ENCODE measurements around the gene LRRFIP1. TPM values are rescaled to one million over a fixed set of nuclear protein-coding genes. Genes with fewer than 3 reads are reported as not detected.

The LRRFIP1 gene
- total and polyA plus RNA-seq, 2 of the 13 experiments (the other 11 are each of a cell fraction or from before 2014, with no cell fraction given), result 15.9 to 40.5 TPM

DNA sequence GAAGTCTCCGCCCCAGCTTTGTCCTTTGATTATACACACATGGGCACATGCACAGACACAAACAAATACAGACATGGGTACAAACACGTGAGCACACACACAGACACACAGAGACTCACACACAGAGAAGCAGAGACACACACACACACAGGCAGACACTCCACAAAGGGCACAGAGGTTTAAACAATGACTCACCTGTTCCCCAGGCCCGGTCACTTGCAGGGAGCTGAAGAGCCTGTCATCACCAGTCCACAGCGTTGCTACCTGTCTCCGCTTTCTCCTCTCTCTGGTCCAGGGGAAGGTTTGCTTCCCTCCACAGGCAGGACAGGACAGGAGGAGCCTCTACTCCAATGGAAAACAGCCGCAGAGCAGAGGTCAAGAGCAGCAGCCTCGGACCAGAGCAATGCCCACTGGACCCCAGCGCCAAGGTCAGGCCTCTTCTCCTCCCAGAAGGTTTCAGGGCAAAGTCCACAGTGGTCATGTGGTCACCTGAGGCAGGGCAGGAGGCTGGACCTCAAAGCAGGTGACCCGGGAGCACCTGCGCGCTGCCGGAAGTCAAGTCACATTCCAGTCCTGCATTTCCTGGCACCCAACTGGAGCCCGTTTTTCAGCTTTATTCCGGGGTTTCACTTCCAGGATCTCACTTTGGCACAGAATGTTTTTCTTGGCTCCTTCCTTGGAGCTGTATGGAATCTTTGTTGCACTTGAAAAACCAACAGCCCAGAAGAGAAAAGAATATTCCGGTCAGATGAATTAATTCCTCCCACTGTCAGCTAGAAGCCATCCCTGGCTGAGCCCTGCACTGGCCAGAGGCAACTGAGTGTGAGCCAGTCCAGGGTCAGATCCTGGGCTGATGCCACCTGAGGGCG is 36.9 kb upstream of the LRRFIP1 start, which contains the start of gene RAB17 (continued):
- TF ChIP-seq, protein P1, sequence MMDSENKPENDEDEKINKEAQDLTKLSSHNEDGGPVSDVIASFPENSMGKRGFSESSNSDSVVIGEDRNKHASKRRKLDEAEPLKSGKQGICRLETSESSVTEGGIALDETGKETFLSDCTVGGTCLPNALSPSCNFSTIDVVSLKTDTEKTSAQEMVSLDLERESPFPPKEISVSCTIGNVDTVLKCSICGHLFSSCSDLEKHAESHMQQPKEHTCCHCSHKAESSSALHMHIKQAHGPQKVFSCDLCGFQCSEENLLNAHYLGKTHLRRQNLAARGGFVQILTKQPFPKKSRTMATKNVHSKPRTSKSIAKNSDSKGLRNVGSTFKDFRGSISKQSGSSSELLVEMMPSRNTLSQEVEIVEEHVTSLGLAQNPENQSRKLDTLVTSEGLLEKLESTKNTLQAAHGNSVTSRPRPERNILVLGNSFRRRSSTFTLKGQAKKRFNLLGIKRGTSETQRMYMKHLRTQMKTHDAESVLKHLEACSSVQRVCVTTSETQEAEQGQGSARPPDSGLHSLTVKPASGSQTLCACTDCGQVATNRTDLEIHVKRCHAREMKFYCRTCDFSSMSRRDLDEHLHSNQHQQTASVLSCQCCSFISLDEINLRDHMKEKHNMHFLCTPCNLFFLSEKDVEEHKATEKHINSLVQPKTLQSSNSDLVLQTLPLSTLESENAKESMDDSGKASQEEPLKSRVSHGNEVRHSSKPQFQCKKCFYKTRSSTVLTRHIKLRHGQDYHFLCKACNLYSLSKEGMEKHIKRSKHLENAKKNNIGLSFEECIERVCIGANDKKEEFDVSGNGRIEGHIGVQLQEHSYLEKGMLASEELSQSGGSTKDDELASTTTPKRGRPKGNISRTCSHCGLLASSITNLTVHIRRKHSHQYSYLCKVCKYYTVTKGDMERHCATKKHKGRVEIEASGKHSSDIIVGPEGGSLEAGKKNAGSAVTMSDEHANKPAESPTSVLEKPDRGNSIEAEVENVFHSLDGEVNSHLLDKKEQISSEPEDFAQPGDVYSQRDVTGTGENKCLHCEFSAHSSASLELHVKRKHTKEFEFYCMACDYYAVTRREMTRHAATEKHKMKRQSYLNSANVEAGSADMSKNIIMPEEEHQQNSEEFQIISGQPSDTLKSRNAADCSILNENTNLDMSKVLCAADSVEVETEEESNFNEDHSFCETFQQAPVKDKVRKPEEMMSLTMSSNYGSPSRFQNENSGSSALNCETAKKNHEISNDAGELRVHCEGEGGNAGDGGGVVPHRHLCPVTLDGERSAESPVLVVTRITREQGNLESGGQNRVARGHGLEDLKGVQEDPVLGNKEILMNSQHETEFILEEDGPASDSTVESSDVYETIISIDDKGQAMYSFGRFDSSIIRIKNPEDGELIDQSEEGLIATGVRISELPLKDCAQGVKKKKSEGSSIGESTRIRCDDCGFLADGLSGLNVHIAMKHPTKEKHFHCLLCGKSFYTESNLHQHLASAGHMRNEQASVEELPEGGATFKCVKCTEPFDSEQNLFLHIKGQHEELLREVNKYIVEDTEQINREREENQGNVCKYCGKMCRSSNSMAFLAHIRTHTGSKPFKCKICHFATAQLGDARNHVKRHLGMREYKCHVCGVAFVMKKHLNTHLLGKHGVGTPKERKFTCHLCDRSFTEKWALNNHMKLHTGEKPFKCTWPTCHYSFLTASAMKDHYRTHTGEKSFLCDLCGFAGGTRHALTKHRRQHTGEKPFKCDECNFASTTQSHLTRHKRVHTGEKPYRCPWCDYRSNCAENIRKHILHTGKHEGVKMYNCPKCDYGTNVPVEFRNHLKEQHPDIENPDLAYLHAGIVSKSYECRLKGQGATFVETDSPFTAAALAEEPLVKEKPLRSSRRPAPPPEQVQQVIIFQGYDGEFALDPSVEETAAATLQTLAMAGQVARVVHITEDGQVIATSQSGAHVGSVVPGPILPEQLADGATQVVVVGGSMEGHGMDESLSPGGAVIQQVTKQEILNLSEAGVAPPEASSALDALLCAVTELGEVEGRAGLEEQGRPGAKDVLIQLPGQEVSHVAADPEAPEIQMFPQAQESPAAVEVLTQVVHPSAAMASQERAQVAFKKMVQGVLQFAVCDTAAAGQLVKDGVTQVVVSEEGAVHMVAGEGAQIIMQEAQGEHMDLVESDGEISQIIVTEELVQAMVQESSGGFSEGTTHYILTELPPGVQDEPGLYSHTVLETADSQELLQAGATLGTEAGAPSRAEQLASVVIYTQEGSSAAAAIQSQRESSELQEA (CRISPR knock-in tag; IDR thresholded peaks at IDR 0.05; ENCODE audit: not compliant biosample characterization), result peak; percentile 65
- TF ChIP-seq SP2 (CRISPR knock-in tag; IDR thresholded peaks at IDR 0.05), result no peak; the same call in 1 of the 2 replicates
- TF ChIP-seq HNF4G (IDR thresholded peaks at IDR 0.05; ENCODE audit: borderline replicate concordance, low read depth, low read length), result peak; percentile 100
- TF ChIP-seq HNF4G (CRISPR knock-in tag; IDR thresholded peaks at IDR 0.05; ENCODE audit: borderline replicate concordance, low read depth), result peak; percentile 100
- peak; percentile 84; the same call in 1 of the 2 replicates for TF ChIP-seq NKX3-1 (CRISPR knock-in tag; IDR thresholded peaks at IDR 0.05)
- TF ChIP-seq KDM3A (CRISPR knock-in tag; IDR thresholded peaks at IDR 0.05; ENCODE audit: low read depth), result peak; percentile 93; the same call in 1 of the 2 replicates
- 0 out of 2 replicates have a peak, but pooled peaks have one; percentile 11 for TF ChIP-seq ZNF569 (CRISPR knock-in tag; IDR thresholded peaks at IDR 0.05; ENCODE audit: borderline replicate concordance)
- 0 out of 2 replicates have a peak, but pooled peaks have one; percentile 17 for TF ChIP-seq ZNF644 (CRISPR knock-in tag; IDR thresholded peaks at IDR 0.05; ENCODE audit: low read depth)
- TF ChIP-seq KAT7 (CRISPR knock-in tag; IDR thresholded peaks at IDR 0.05; ENCODE audit: borderline replicate concordance), result 0 out of 2 replicates have a peak, but pooled peaks have one; percentile 21
- no peak for TF ChIP-seq MBD4 (IDR thresholded peaks at IDR 0.05; ENCODE audit: borderline replicate concordance, low read length)
- TF ChIP-seq, protein P2, sequence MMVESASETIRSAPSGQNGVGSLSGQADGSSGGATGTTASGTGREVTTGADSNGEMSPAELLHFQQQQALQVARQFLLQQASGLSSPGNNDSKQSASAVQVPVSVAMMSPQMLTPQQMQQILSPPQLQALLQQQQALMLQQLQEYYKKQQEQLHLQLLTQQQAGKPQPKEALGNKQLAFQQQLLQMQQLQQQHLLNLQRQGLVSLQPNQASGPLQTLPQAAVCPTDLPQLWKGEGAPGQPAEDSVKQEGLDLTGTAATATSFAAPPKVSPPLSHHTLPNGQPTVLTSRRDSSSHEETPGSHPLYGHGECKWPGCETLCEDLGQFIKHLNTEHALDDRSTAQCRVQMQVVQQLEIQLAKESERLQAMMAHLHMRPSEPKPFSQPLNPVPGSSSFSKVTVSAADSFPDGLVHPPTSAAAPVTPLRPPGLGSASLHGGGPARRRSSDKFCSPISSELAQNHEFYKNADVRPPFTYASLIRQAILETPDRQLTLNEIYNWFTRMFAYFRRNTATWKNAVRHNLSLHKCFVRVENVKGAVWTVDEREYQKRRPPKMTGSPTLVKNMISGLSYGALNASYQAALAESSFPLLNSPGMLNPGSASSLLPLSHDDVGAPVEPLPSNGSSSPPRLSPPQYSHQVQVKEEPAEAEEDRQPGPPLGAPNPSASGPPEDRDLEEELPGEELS (CRISPR knock-in tag; IDR thresholded peaks at IDR 0.05), result peak; percentile 88
- no peak for TF ChIP-seq ZNF329 (CRISPR knock-in tag; IDR thresholded peaks at IDR 0.05; ENCODE audit: low read depth)
- TF ChIP-seq ZNF772 (CRISPR knock-in tag; IDR thresholded peaks at IDR 0.05), result peak; percentile 97
- TF ChIP-seq, protein P3, sequence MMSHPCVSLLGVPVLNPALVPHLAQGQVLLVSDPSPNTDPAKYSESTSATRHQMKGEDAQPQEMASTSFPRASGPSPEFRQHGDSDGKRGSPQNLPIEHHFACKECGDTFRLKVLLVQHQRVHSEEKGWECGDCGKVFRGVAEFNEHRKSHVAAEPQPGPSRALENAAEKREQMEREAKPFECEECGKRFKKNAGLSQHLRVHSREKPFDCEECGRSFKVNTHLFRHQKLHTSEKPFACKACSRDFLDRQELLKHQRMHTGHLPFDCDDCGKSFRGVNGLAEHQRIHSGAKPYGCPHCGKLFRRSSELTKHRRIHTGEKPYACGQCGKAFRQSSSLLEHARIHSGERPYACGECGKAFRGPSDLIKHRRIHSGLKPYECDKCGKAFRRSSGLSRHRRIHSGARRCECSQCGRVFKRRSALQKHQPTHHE (CRISPR knock-in tag; IDR thresholded peaks at IDR 0.05; ENCODE audit: borderline replicate concordance), result peak; percentile 91; the same call in 1 of the 2 replicates
- peak; percentile 74; the same call in 1 of the 2 replicates for TF ChIP-seq ZNF557 (CRISPR knock-in tag; IDR thresholded peaks at IDR 0.05)
- TF ChIP-seq ZNF335 (CRISPR knock-in tag; IDR thresholded peaks at IDR 0.05), result no peak; the same call in 1 of the 2 replicates
- TF ChIP-seq ZNF7 (CRISPR knock-in tag; IDR thresholded peaks at IDR 0.05), result peak; percentile 21; the same call in 1 of the 2 replicates
- TF ChIP-seq BHLHE40 (IDR thresholded peaks at IDR 0.05; ENCODE audit: low read length), result peak; percentile 97

All from HepG2 (cell line).